ENCODE measurements around the gene CLSTN2. TPM values are rescaled to one million over a fixed set of nuclear protein-coding genes. Genes with fewer than 3 reads are reported as not detected.
A peak's percentile ranks its signal among the peaks of the same experiment; 100 is the strongest.

The CLSTN2 gene
- total RNA-seq, 1 experiment from 2014 or later, result 0.02 TPM

GRCh38 chr3:140579260-140579659 is 644.3 kb downstream of the CLSTN2 start:
- Histone ChIP-seq H2AFZ (ENCODE audit: low read depth, low read length, poor library complexity, severe bottlenecking) (no peak overlapping the region), H3K9me3 (ENCODE audit: control insufficient read depth in 1 of 2, insufficient read depth in 1 of 2, low read depth in 1 of 2, low read length in 2 of 2) (no peaks in the 10 kb centered on the region), H3K27ac (ENCODE audit: low read depth, low read length) (no peak overlapping the region), H4K20me1 (ENCODE audit: insufficient read depth) (no peaks in the 10 kb centered on the region), H3K9me2 (ENCODE audit: insufficient read depth) (no peaks in the 10 kb centered on the region), H3K79me2 (ENCODE audit: insufficient read depth, low read length) (no peaks in the 10 kb centered on the region), H3K4me1 (ENCODE audit: control insufficient read depth in 1 of 2, insufficient read depth in 2 of 2, low read length in 2 of 2) (no peaks in the 10 kb centered on the region), H3K36me3 (ENCODE audit: control insufficient read depth in 1 of 2, insufficient read depth in 2 of 2, low read length in 2 of 2) (no peaks in the 10 kb centered on the region), H3K9ac (ENCODE audit: low read length) (no peak overlapping the region), H3K4me2 (ENCODE audit: low read length) (no peak overlapping the region), H3K4me3 (replicated peaks in 1 of 2; ENCODE audit: low read depth in 1 of 2, low read length in 2 of 2) (no peak overlapping the region), H3K27me3 (ENCODE audit: insufficient read depth, low read length) (peaks cover 35% of the 10 kb centered on the region; the same call in 1 of the 2 replicates)
- intact Hi-C loops (cut with micrococcal nuclease), result loop anchor here (10.0 kb wide), 1 partner anchor 286 kb away; no protein-coding TSS in a partner anchor
- ATAC-seq (no peak), DNase-seq (ENCODE audit: low read depth, low spot score) (no peak)
- no TSS peak for BruUV-seq (replicated peaks)
- ChIA-PET RAD21 (ENCODE audit: low non-redundant PET in 1 of 2, low total read pairs in 2 of 2, uncharacterized antibody in 2 of 2, unreplicated experiment in 2 of 2) (no interaction called here), CTCF (no interaction called here), POLR2A (no interaction called here)
- TF ChIP-seq EGR1 (IDR thresholded peaks at IDR 0.05; ENCODE audit: low read depth) (no peak), CTCF (IDR thresholded peaks at IDR 0.05 in 2 of 3, conservative IDR thresholded peaks at IDR 0.05 in 1 of 3; ENCODE audit: borderline replicate concordance in 1 of 3, insufficient read depth in 1 of 3, low read depth in 2 of 3, low read length in 2 of 3) (peak in 2 of 3 experiments; percentile 7 to 26; a peak in 1 of 6 replicates)

GRCh38 chr3:140580746-140581145 is 645.8 kb downstream of the CLSTN2 start:
- ChIA-PET POLR2A (no interaction called here), RAD21 (ENCODE audit: low non-redundant PET in 1 of 2, low total read pairs in 2 of 2, uncharacterized antibody in 2 of 2, unreplicated experiment in 2 of 2) (no interaction called here), CTCF (no interaction called here)
- H3K79me2 ChIP-seq (ENCODE audit: insufficient read depth, low read length), result no peaks in the 10 kb centered on the region
- no peaks in the 10 kb centered on the region for H3K4me1 ChIP-seq (ENCODE audit: control insufficient read depth in 1 of 2, insufficient read depth in 2 of 2, low read length in 2 of 2)
- no peak overlapping the region for H3K9ac ChIP-seq (ENCODE audit: low read length)
- no peak for ATAC-seq
- peaks cover 40% of the 10 kb centered on the region; the same call in 1 of the 2 replicates for H3K27me3 ChIP-seq (ENCODE audit: insufficient read depth, low read length)
- no peaks in the 10 kb centered on the region for H3K9me2 ChIP-seq (ENCODE audit: insufficient read depth)
- intact Hi-C loops (cut with micrococcal nuclease), result no loop called here
- no TSS peak for BruUV-seq (replicated peaks)
- no peak overlapping the region for H3K4me2 ChIP-seq (ENCODE audit: low read length)
- no peak for DNase-seq (ENCODE audit: low read depth, low spot score)
- no peak overlapping the region for H3K27ac ChIP-seq (ENCODE audit: low read depth, low read length)
- H4K20me1 ChIP-seq (ENCODE audit: insufficient read depth), result no peaks in the 10 kb centered on the region
- H3K36me3 ChIP-seq (ENCODE audit: control insufficient read depth in 1 of 2, insufficient read depth in 2 of 2, low read length in 2 of 2), result no peaks in the 10 kb centered on the region
- no peak overlapping the region for H2AFZ ChIP-seq (ENCODE audit: low read depth, low read length, poor library complexity, severe bottlenecking)
- no peak overlapping the region for H3K4me3 ChIP-seq (replicated peaks in 1 of 2; ENCODE audit: low read depth in 1 of 2, low read length in 2 of 2)
- H3K9me3 ChIP-seq (ENCODE audit: control insufficient read depth in 1 of 2, insufficient read depth in 1 of 2, low read depth in 1 of 2, low read length in 2 of 2), result no peaks in the 10 kb centered on the region
- TF ChIP-seq REST (IDR thresholded peaks at IDR 0.05; ENCODE audit: low read depth) (no peak), YY1 (IDR thresholded peaks at IDR 0.05; ENCODE audit: extremely low read depth, insufficient replicate concordance, low read depth, low read length) (no peak), EGR1 (IDR thresholded peaks at IDR 0.05; ENCODE audit: low read depth) (no peak), ATF3 (IDR thresholded peaks at IDR 0.05) (no peak), CTCF (IDR thresholded peaks at IDR 0.05 in 2 of 3, conservative IDR thresholded peaks at IDR 0.05 in 1 of 3; ENCODE audit: borderline replicate concordance in 1 of 3, insufficient read depth in 1 of 3, low read depth in 2 of 3, low read length in 2 of 3) (no peak), FOSL1 (IDR thresholded peaks at IDR 0.05; ENCODE audit: low read depth) (no peak), SRF (IDR thresholded peaks at IDR 0.05; ENCODE audit: low read depth) (no peak), JUND (IDR thresholded peaks at IDR 0.05) (no peak), MAX (IDR thresholded peaks at IDR 0.05) (no peak), POLR2A (IDR thresholded peaks at IDR 0.05; ENCODE audit: borderline replicate concordance, extremely low read depth, insufficient read depth, insufficient read length) (no peak)

Measured in HCT116 (cell line).